GM19438 (cell line): ENCODE results near the gene CPNE6.

Source experiments
- ATAC-seq: cut with Tn5 transposase; IDR thresholded peaks from one replicate; pipeline ENCODE4 v1.9.1; 2021; ENCODE audit warnings: low read depth; ENCODE audit not compliant: unreplicated experiment

The CPNE6 gene

GRCh38 chr14:24068711-24069410, 2.5 kb upstream of the CPNE6 start:
- no peak for ATAC-seq

GRCh38 chr14:24069411-24069735, 2.0 kb upstream of the CPNE6 start:
- no peak for ATAC-seq

GRCh38 chr14:24070285-24071143, 848 bp upstream of the CPNE6 start:
- ATAC-seq: no peak

GRCh38 chr14:24071836-24072430, 571 bp downstream of the CPNE6 start:
- no peak for ATAC-seq

GRCh38 chr14:24072436-24072835, 1.1 kb downstream of the CPNE6 start:
- no peak for ATAC-seq

GRCh38 chr14:24072881-24073877, 1.8 kb downstream of the CPNE6 start:
- ATAC-seq: no peak

GRCh38 chr14:24074625-24075484, 3.5 kb downstream of the CPNE6 start:
- no peak for ATAC-seq

- peak; percentile 70 for ATAC-seq
These were observed 4.3 kb downstream of the CPNE6 start for GRCh38 chr14:24075485-24076301.

- ATAC-seq: no peak
These were observed 4.9 kb downstream of the CPNE6 start for GRCh38 chr14:24076302-24076601.

GRCh38 chr14:24077086-24077485, 5.7 kb downstream of the CPNE6 start:
- no peak for ATAC-seq

- no peak for ATAC-seq
These were observed 6.8 kb downstream of the CPNE6 start for GRCh38 chr14:24078146-24078545.

- ATAC-seq: no peak
These were observed 8.3 kb downstream of the CPNE6 start for GRCh38 chr14:24079491-24080141.

- ATAC-seq: no peak
These were observed 8.8 kb downstream of the CPNE6 start for GRCh38 chr14:24080142-24080530.

- peak; percentile 89 for ATAC-seq
These were observed 9.8 kb downstream of the CPNE6 start for GRCh38 chr14:24080888-24081738.

- no peak for ATAC-seq
These were observed 10.4 kb downstream of the CPNE6 start for GRCh38 chr14:24081739-24082211.

GRCh38 chr14:24082411-24083080, 11.2 kb downstream of the CPNE6 start:
- ATAC-seq: no peak

- ATAC-seq: no peak
These were observed 12.1 kb downstream of the CPNE6 start for GRCh38 chr14:24083462-24083861.
